C4-2B (cell line): ENCODE data around the gene WHRN.

Experiments used
- ZFX ChIP-seq: fragments of 450-650 bp; IDR thresholded peaks from 2 replicates; pipeline ENCODE4 v1.6.1; 2017
- TF ChIP-seq, protein P1 (sequence below): fragments of 450-650 bp; conservative IDR thresholded peaks from 2 replicates; pipeline ENCODE4 v1.5.1; 2017; ENCODE audit warnings: mild to moderate bottlenecking

DNA sequence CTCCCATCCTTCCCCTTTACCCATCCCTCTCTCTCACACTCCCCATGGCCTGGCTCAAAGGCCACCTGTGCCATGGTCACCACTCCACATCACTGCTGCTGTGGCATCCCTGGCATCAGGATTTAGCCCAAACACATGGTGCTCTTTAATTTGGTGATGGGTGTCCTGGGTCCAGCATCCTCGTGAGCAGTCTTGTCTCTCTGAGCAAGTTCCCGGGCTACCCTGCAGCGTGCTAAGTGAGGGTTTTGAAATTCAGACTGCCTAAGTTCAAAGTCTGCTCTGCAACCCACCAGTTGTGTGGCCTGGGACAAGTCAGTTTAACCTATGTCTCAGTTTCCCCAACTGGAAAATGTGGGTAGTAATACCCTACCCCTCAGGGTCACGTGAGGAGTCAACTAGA, 39.9 kb downstream of the WHRN start:
- TF ChIP-seq, protein P1, sequence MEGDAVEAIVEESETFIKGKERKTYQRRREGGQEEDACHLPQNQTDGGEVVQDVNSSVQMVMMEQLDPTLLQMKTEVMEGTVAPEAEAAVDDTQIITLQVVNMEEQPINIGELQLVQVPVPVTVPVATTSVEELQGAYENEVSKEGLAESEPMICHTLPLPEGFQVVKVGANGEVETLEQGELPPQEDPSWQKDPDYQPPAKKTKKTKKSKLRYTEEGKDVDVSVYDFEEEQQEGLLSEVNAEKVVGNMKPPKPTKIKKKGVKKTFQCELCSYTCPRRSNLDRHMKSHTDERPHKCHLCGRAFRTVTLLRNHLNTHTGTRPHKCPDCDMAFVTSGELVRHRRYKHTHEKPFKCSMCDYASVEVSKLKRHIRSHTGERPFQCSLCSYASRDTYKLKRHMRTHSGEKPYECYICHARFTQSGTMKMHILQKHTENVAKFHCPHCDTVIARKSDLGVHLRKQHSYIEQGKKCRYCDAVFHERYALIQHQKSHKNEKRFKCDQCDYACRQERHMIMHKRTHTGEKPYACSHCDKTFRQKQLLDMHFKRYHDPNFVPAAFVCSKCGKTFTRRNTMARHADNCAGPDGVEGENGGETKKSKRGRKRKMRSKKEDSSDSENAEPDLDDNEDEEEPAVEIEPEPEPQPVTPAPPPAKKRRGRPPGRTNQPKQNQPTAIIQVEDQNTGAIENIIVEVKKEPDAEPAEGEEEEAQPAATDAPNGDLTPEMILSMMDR, result no peak
- no peak for TF ChIP-seq ZFX
